ENCODE measurements around the gene MMP3.
"Not testable (repeated sequence)": the region's sequence is repeated elsewhere in the genome, so short reads cannot be mapped to it uniquely, and the experiment has no call there.

Gene MMP3

DNA sequence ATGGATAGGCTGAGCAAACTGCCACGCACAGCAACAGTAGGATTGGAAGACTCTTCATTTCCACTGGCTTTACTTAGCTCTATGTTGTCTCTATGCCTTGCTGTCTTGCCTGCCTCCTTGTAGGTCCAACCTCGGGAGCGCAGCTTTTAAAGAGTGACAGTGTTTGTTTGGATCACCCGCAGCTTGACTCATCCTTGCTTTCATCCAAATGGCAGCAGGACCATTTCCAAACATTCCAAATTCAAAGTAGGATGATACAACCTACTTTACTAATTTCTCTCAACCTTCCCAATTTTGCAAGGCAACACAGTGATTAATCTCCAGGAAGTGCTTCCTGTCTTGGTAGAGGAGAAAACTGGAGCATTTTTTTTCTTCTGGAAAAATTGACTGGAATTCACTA lies at the start of gene MMP3:
Gene MMP3, minus strand, starts transcription at position 121 of the 400 bp plus-strand sequence. Its CDS starts 63 bp downstream, at position 58.
- no peak for DNase-seq

DNA sequence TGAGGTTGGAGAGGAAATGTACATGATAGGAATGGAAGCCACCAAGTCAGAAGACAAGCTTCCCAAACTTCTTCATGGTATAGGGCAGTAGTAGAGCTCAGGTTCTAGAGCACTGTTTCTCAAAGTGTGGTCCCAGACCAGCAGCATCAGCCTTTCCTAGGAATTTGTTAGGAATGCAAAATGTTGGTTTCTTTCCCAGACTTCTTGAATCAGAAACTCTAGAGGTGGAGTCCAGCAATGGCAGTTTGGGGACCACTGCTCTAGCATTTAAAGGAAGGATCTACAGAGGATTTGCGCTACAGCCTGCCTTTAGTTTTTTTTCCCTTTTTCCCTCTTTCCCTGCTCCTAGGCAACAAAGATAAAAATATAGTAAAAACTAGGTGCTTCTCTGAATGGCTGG lies 48.3 kb upstream of the MMP3 start:
- no peak for DNase-seq

DNA sequence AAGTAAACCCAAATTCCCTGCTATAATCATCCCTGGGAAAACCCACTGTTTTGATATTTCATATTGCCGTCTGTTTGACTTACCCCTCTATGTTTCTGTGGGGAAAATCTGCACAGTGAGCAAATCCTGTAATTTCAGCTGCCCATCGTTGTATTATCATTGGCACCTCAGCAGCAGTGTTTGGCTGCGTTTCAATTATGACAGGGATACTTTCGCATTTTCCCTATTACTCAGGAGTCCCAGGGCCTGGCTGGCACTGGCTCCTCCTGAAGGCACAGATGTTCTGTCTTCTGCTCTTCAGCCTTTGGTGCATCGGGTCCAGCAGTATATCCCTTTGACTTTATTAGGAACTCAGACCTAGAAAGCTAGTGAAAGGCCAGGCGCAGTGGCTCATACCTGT lies 43.6 kb upstream of the MMP3 start:
- no peak for DNase-seq

DNA sequence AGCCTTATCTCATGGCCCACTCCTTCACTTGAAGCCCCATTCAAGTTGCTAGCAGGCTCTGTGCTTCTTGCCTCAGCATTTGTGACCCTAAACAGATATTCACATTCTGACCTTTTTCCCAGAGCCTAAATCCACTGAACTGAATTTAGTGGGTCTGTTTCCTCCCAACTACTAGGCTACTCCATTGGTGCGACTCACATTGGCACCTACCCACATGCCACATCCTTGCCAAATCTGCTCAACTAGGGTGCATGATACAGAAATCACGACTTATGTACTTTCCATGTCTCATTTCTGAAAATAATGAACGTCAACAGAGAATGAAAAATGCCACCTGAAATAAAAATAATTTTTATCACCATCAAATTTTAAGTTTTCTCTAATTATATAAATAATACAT lies 39.7 kb upstream of the MMP3 start:
- DNase-seq, result no peak

DNA sequence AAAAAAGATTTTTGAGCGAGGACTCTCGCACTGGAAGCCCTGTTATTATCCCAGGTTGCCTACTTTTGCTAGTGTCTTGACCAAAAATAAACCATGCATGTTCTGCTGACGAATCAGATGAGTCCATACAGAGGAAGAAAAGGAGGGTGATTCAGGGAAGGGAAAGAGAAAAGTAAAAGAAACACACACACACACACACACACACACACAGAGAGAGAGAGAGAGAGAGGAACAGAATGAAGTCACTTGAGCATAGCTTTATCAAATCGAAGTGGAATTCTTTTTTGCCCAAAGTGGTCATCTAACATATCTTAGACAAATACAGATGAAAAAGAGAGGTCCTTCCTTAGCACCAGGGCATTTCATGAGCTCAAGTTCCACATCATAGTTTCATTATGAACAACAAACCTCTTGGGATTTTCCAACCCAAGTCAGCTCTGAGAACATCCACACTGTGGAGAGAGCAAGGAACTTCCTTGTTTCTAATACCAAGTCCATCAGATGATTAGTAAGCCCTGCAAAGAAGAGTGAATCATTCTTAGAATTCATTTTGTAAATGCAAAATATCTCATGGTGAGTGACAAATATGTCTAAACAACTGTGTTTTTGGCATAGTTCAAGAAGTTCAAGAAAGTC lies 39.1 kb upstream of the MMP3 start:
- DNase-seq, result no peak

DNA sequence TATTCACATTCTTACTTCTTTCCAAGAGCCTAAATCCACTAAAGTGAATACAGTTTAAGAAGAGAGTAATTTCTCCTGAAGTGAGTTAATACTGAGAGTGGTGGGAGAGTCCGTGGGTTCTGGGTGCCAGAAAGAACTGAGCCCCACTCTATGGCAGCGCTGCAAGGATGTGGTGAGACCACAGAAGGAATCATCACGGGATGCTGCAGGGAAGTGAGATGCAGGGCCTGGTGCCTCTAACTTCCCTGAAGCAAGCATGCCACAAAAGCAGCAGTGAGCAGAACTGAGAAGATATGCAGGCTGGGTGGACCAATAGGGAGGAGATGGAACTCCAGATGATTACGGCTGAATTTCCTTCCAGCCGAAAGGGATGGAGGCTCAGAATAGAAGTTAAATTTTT lies 36.4 kb upstream of the MMP3 start:
- DNase-seq, result no peak

DNA sequence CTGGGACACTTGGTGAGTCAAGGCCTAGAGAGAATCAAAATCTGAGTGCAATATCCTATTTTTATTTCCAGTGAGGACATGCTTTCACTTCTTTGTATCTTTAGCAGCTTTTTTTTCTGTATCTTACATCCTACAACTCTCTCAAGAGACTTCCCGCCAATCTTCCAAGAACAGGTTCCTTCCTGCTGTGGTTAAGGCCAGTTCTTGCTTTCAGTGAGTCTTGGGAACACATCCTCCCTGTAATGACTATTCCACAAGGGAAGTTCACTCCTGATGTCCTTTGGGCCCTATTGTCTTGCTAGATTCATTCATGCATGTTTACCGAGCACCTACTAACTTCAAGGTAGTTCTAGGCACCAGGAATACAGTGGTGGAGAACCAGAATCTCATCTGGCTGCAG lies 35.2 kb upstream of the MMP3 start:
- no peak for DNase-seq

DNA sequence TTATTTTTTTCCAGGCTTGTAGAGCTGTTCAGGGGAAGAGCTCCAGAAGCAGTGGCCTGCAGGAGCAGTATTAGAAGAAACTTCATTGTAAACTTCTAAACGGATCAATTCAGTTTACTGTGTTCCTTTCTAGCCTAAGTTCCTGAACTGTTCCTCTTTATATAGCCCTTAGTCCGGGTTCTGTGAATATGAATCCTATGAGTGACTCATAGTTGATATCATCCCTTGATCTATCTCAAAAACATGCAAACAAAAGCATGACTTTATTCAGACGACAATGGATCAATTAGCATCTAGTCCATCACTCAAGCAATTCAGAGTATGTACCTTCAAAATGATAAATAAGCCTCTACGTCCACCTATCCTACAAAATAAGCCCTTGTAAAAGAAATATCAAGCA lies 31.4 kb upstream of the MMP3 start, which contains the start of gene MMP12:
Gene MMP12, minus strand, starts transcription at position 131 of the 400 bp plus-strand sequence. Its CDS starts 45 bp downstream, at position 86.
- DNase-seq, result no peak

DNA sequence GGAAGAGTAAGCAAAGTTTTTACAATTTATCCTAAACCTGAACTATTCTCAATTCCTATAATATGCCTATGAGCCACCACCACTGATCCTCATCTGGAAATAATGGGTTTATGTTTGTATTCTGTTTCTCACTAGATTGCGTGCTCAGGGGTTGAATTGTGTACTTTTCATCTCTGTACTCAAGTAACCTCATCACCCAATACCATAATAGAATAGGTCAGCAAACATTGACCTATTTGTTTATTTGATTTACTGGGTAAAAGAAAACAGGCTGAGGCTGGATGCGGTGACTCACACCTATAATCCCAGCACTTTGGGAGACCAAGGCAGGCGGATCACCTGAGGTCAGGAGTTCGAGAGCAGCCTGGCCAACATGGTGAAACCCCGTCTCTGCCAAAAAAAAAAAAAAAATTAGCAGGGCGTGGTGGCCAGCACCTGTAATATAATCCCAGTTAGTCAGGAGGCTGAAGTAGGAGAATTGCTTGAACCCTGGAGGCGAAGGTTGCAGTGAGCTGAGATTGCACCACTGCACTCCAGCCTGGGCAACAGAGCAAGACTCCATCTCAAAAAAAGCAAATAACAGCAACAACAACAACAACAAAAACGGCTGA lies 26.1 kb upstream of the MMP3 start:
- DNase-seq, result not testable (repeated sequence)

DNA sequence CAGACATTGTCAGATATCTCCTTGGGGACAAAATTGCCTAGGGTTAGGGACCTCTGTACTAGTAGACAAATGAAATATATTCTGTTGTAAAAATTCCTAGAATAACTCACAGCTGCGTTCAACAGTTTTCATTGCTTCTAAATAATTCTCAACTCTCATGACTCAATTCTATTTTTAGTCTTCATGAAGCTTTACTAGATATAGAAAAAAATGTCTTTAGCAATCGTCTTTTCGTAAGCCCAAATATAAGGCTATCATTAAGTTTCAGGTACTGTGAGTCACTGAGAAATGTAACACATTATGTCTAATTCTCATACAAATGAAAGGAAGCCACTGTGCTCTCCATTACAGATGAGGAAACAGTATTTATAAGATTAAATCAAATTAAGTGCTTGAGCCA lies 24.9 kb upstream of the MMP3 start:
- no peak for DNase-seq

DNA sequence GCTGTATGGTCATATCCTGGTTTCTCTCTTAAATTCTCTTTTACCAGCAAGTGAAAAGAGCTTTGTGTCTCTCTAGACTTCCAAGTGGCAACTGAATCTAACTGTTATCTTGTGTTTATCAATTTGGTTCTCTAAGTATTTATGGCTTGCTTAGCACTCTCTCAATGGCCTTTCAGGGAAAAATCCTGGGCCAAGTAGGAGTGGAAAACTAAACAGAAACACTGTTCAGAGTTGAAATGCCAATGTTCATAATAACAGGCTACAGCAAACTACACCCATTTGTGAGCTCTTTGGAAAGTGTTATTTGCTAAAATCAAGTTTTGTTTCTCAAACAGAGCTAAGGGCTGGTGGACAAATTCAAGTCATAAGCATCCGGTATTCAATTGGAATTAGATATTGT lies 21.3 kb upstream of the MMP3 start:
- DNase-seq, result no peak

DNA sequence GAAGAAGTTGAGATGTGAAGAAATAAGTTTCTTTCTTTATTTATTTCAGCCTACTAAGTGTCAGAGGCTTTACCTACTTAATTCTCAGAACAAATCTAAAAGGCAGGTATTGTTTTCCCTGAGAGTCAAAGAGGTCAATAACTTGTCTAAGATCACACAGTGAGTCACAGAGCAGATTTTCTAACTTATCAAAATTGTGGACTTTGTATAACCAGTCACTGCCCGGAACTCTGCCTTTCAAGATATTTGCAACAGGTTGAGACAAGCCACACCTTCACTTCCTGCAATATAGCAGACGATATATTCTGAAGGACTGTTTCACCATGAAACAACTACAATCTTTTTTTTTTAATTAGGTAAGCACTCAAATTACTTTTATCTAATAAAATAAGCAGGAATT lies 10.5 kb upstream of the MMP3 start:
- DNase-seq, result no peak

DNA sequence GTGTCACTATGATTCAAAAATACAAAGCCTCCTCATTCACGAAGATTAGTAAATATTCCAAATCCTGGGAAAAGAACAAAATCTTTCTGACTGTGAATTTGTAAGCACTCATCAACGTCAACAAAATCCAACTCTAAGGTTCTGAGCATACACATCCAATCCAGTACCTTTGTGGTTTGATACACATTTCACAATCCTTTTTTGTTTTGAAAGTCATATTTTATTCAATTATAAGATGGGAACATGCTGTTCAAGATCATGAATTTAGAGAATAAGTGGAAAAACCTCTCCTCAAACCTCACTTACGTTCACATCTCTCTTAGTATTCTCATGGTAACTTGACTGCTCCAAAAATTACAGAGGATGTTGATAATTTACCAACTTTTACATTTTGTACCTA lies 9.6 kb upstream of the MMP3 start:
- no peak for DNase-seq

DNA sequence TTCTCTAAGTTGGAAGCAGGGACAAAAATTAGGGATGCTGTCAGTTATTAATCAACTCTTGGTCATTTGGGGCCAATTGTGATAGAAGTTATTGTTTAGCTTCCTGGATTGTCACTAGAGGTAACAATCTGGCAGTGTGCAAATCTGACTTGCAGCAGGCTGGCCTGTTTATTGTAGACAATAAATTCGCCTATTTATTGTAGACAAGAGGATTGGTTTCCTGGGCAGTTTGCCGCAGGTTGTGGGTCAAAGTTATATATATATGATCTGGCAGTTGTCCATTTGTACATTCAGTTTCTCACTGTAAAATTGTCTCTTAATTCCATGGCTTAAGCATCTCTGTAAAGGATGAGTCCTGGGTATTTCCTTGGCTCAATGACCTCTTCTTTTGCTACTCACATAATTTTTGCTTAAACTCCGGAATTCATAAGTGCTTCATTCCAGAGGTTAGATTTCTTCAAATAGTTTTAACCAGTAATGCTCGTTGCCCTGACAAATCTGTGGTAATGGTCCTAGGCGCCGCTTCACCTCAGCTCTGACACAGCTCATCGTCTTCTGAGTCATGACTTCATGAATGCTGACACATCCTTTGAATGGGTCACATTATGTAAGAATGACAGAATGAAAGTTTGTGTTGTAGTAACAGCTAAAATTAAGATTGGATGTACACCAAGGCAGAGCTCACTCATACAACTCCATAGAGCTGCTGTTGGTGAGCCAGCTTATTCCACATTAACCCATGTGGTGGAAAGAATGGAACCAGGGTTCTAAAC lies 7.8 kb upstream of the MMP3 start:
- DNase-seq, result no peak

DNA sequence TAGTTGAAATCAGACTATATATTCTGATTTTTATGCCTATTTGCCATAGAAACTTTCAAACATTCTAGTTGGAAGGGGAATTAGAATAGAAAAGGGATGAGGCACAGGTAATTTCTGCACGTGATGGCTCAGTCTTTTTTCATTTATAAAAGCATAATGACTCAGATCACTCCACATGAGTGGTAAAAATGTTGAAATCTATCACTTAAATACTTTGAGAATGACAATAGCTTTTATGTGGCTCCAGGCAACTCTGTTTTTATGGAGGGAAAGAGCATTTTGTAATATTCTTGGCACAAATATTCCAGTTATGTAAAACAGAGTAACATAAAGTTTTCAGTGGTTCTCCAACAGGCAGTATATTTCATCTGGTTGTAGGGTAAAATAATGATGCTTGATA lies 5.9 kb upstream of the MMP3 start:
- DNase-seq, result no peak

DNA sequence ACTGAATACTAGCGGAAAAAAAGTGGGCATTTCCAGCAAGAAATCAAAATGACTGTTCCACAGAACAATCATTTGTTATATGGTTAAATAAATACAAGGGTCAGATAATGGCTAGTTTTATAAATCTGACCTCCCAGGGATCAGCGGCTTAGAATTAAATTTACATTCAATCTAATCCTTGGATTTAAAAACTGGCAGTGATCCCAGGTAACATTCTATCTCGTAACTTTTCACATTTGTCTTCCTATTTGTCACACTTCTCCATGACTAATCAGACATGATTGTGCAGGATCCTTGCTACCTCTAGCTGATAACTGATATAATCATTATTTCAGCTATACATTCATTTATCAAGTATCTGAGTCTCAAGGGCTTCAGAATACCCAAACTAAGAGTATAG lies 2.9 kb upstream of the MMP3 start:
- no peak for DNase-seq

DNA sequence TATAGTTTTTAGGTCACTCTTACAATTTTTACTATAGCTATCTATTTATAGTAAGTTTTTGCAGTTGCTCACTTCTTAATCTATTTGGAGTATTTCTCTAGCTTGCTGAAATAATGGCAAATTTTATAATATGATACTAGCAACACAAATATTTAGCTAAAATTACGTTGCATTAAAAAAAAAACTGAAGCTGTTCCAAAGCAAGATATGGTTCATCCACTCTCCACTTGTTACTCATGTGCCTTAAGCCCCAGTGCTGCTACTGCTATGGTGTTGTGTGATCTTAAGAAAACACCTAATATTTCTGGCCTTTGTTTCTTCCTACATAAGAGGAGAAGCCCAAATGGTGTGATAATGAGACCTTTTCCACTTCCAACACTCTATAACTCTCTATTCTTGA lies 479 bp downstream of the MMP3 start:
- no peak for DNase-seq

DNA sequence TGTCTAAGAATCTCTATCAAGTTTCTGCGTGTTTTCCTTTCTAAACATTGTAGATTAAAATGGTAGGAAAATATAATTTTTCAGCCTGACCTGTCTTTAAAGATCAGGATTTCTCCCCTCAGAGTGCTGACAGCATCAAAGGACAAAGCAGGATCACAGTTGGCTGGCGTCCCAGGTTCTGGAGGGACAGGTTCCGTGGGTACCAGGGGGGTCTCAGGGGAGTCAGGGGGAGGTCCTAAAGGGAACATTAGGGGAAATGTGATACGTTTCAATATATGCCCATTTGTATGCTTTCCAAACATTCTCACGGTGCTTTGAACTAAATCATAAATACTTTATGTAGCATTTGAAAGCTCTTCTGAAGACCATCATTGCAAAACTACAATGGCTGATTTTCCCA lies 3.4 kb downstream of the MMP3 start:
- DNase-seq, result no peak

DNA sequence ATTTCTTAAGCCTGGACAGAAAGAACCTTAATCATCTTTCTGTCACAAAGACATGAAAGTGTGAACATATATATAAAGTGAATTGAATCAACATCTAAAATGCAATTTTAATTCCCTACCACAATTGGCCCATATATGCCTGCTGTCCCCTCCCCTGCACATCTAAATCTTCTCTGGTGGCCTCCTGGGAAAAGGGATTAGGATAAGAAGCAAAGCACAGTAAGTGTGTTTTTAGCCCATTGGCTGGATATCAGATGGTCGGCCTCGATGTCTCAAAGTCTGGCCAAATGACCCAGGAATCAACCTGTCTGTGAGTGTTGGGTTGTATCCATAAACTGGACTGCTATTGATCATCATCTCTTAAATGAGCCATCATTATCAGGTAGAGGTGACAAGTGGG lies 5.8 kb downstream of the MMP3 start:
- no peak for DNase-seq

DNA sequence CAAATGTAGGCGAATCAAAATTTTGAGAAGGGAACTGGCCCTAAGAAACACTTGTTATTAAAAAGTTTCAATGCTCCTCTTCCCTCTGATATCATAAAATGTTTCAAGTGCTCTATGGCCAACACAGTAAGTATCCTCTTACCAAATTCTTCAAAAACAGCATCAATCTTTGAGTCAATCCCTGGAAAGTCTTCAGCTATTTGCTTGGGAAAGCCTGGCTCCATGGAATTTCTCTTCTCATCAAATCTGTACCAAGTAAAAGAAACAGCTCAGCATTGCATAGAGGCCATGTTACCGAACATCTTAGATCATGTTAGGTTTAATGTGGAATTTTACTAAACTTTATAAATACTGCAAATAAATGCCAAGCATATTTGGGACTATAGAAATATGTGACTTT lies 6.3 kb downstream of the MMP3 start:
- no peak for DNase-seq

DNA sequence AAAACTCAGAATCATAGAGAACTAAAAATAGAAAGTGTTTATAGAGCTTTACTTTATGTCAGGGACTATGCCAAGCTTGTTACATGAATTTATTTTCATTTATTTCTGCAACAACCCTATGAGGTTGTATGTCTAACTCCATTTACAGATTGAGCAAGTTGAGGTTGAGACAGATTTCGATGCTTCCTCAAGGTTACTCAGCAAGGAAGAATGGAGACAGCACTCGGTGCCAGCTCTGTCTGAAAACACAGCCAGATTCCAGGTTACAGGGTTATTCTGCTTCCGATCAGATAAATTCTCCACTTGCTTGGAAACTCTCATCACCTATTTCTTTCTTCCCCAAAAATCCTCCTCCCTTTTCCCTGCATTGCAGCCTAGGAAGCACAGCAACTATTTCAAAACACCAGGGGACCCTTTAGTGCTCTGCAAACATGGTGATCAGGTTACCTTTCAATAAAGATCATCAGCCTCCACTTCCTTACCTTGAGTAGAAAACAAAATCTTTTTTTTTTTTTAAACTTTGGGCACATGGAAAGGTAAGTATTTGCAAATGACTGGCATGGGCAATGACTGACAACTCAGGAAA lies 7.0 kb downstream of the MMP3 start:
- no peak for DNase-seq

DNA sequence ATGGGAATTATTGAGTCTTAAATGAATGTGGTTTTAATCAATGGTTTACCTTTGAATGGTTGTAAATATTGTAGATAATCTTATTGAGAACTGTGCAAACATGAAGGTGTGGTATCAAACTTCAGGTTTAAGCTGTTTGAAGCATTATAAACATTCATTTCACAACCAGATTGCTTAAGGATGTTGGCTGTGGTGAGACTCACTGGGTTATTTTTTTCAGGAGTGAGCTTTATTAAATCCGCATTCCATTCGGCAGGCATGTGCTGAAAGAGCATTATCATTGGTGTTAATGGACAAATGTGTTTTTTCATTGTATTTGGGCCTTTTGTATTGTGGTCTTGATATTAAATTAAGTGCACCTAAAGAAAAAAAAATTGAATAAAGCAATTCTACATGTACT lies 9.7 kb downstream of the MMP3 start:
- DNase-seq, result no peak

DNA sequence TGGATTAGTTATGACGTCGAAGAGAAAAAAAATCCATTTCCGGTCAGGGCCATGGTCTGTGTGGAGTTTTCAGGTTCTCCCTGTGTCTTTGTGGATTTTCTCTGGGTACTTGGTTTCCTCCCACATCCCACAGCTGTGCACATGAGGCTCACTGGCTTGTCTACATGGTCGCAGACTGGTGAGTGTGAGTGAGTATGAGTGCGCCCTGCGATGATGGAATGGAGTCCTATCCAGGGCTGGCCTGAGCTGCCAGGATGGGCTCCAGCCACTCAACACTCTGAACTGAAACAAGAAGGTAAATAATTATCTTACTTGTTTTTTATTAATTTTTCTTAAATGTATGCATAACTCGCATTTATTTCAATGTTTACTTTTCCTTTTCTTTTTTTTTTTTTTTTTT lies 10.8 kb downstream of the MMP3 start:
- DNase-seq, result no peak

Data from CD4-positive, alpha-beta T cell treated with Interleukin-4 for 4 hours (primary cell).